Esophagus (tissue), 2 donors: ENCODE measurements around the gene FAM174A. TPM values are rescaled to one million over a fixed set of nuclear protein-coding genes. Genes with fewer than 3 reads are reported as not detected.
A peak's percentile ranks its signal among the peaks of the same experiment; 100 is the strongest.

Source experiments
- H3K27ac ChIP-seq, 2 donors: one replicate each; pipeline ENCODE4 v1.5.1; 2013; ENCODE audit warnings: low read depth in 2 of 2, mild to moderate bottlenecking in 2 of 2, inconsistent platforms in 1 of 2, low read length in 1 of 2, moderate library complexity in 1 of 2
- H3K27me3 ChIP-seq, 2 donors: one replicate each; pipeline ENCODE4 v1.6.1; 2013; ENCODE audit warnings: low read length in 2 of 2, control low read depth in 1 of 2, mild to moderate bottlenecking in 1 of 2; ENCODE audit not compliant: insufficient read depth in 2 of 2, control insufficient read depth in 1 of 2
- H3K36me3 ChIP-seq, 2 donors: one replicate each; pipeline ENCODE4 v1.6.1; 2013; ENCODE audit warnings: low read length in 1 of 2; ENCODE audit not compliant: control insufficient read depth in 2 of 2, insufficient read depth in 2 of 2
- H3K4me1 ChIP-seq, 2 donors: one replicate each; pipeline ENCODE4 v1.6.1; 2013; ENCODE audit warnings: low read length in 1 of 2; ENCODE audit not compliant: control insufficient read depth in 2 of 2, insufficient read depth in 2 of 2
- H3K4me3 ChIP-seq, 2 donors: one replicate each; pipeline ENCODE4 v1.5.1; 2013; ENCODE audit warnings: low read length in 2 of 2, mild to moderate bottlenecking in 2 of 2, low read depth in 1 of 2, moderate library complexity in 1 of 2
- H3K9me3 ChIP-seq, 2 donors: one replicate each; pipeline ENCODE4 v1.6.1; 2013; ENCODE audit warnings: mild to moderate bottlenecking in 2 of 2, low read depth in 1 of 2, low read length in 1 of 2, moderate library complexity in 1 of 2; ENCODE audit not compliant: control insufficient read depth in 2 of 2, insufficient read depth in 1 of 2
- WGBS, 2 donors: extraction: QIAGEN DNeasy Blood & Tissue Kit; methylation state at CpG; one replicate each; pipeline ENCODE4 v1.1.7; 2013; 5-methylcytosine and 5-hydroxymethylcytosine counted together
- polyA plus RNA-seq, 2 donors: library from polyadenylated mRNA; stranded (reverse); fragments of 200-250 nt; gene quantifications; one replicate each; pipeline ENCODE4 v1.2.3, GENCODE V29; 2013
- donor health status: healthy with polysubstance abuse.
- donor health status: Bipolar disorder and iron deficiency.

FAM174A gene
- polyA plus RNA-seq, 2 donors, result 8.6 to 35.7 TPM

DNA sequence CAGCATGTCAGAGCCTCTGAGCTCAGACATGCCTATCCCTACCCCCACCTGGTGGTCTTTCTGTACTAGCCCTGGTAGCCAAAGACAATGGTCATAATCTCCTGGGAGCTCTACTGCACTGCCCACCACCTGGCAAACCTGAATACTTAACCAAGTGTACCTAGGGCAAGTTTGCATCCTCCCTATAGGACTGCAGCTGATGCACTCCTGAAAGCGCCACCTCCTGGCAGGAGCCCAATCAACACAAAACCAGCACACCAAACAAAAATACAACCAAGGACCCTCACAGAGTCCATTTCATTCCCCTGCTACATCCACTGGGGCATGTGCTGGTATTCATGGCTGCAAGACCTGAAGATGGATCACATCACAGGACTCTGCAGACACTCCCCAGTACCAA is 14.8 kb upstream of the FAM174A start:
- Histone ChIP-seq H3K27ac (no peak overlapping the region), H3K27me3 (no peaks in the 10 kb centered on the region), H3K9me3 (no peaks in the 10 kb centered on the region), H3K36me3 (no peaks in the 10 kb centered on the region), H3K4me3 (no peak overlapping the region), H3K4me1 (peaks cover 4 to 10% of the 10 kb centered on the region in 2 donors)
- 67 to 83% methylated on average over 1 of the region's 1 CpG for WGBS, 2 donors

DNA sequence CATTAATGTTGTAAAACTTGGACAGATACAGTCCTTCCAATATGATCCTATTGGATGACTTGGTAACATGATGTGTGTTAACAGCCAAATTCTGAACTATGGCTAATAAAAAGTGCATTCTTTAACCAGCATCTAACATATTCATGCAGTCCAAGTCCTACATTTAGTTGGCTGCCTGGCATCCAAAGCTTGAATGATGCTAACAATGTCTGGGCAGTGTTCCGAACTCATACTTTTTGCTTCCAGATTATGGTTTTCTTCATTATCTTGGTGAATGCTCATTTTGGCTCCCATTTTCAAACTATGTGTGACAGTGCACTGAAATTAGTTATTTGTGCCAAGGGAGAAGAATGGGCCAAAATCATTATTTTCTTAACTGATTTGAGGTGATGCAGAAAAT is 2.8 kb downstream of the FAM174A start:
- no peaks in the 10 kb centered on the region for H3K9me3 ChIP-seq
- no peak overlapping the region for H3K4me3 ChIP-seq
- H3K36me3 ChIP-seq, result no peaks in the 10 kb centered on the region
- no peaks in the 10 kb centered on the region for H3K27me3 ChIP-seq
- WGBS, 2 donors, result 60 to 81% methylated on average over 1 of the region's 1 CpG
- no peak overlapping the region for H3K27ac ChIP-seq
- peaks cover 0 to 3% of the 10 kb centered on the region in 2 donors for H3K4me1 ChIP-seq

DNA sequence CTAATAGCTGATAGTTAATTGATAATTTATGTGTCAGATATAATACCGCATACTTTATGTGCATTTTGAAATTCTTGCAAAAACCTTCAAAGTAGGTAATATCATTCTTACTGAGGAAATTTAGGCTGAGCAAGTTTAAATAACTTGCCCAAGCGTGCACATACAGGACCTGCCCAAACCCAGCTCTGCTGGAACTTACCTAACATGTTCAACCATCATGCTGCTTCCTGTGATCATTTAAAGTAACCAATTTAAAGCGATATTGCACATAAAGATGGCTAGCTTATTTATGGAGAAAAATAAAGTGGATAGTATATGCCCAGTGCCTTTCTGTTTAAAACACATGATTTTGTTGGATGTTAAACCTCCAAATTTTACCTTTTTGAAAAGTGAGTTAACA is 4.3 kb downstream of the FAM174A start:
- Histone ChIP-seq H3K36me3 (no peaks in the 10 kb centered on the region), H3K4me1 (peaks cover 0 to 3% of the 10 kb centered on the region in 2 donors), H3K4me3 (no peak overlapping the region), H3K27me3 (no peaks in the 10 kb centered on the region), H3K27ac (no peak overlapping the region), H3K9me3 (no peaks in the 10 kb centered on the region)
- 56 to 69% methylated on average over 3 of the region's 3 CpGs for WGBS, 2 donors

DNA sequence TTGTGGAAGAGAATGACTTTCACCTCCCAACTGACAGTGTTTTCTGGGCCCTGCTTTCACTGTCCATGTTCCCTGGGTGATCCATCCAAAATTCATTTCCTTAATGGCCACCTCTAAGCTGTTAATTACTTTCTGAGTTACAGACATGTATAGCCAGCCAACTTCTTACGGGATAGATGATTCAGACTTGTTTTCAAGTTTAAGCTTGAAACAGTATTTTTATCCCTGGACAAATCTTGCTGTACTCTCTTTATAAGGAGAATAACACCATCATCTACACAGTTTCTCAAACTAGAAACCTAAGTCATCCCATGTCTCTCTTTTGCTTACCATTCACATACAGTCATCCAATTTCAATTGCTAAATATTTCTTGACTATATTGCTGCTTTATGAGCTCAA is 6.9 kb downstream of the FAM174A start:
- Histone ChIP-seq H3K4me3 (no peak overlapping the region), H3K27me3 (no peaks in the 10 kb centered on the region), H3K27ac (peak overlapping the region in 1 of 2 donors; percentile 5), H3K36me3 (no peaks in the 10 kb centered on the region), H3K9me3 (no peaks in the 10 kb centered on the region), H3K4me1 (peaks cover 0 to 3% of the 10 kb centered on the region in 2 donors)
- WGBS, 2 donors, result 37 to 75% methylated on average over 1 of the region's 1 CpG

DNA sequence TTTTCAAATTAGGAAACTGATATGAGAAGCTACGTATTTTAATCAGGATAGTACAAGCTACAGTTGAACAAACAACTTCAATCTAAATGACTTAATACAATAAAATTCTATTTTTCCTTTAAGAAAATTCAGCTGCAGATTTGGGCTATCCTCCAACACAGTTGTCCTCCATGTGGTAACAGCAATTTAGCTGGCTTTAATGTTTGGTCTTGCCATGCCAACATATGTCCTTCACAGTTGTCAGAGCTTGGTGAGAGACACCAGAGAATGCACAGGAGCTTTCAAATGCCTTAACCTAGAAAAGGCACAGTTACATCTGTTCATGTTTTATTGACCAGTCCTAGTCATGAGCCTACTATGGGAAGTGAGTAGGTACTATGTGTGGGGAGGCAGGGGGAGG is 10.8 kb downstream of the FAM174A start:
- Histone ChIP-seq H3K9me3 (no peaks in the 10 kb centered on the region), H3K4me1 (no peaks in the 10 kb centered on the region), H3K27ac (no peak overlapping the region), H3K36me3 (no peaks in the 10 kb centered on the region), H3K4me3 (no peak overlapping the region), H3K27me3 (no peaks in the 10 kb centered on the region)
- WGBS, 2 donors, result 94 to 96% methylated on average over 1 of the region's 1 CpG

DNA sequence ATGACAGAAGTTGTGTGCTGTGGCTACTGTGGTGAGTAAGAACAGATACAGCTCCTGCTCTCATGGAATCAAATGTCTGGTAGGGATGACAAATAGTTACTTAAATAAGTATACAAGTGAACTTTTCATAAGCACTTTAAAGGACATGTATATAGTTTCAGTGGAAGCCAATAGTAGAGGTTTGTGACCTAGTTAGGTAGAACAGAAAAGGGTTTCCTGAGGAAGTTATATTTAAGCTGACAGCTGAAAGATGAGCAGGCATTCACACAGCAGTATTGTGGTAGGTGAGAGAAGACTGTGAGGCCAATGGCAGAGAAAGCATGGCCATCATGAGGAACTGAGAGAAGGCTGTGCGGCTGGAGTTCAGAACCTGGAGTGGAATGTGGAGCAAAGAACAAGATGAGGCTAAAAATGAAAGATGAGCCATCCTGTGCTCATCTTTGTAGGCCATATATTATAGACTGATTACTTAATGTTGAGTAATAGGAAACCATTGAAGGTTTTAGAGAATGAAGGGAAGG is 15.4 kb downstream of the FAM174A start:
- H3K4me1 ChIP-seq, result no peaks in the 10 kb centered on the region
- no peaks in the 10 kb centered on the region for H3K36me3 ChIP-seq
- 93 to 100% methylated on average over 1 of the region's 1 CpG for WGBS, 2 donors

DNA sequence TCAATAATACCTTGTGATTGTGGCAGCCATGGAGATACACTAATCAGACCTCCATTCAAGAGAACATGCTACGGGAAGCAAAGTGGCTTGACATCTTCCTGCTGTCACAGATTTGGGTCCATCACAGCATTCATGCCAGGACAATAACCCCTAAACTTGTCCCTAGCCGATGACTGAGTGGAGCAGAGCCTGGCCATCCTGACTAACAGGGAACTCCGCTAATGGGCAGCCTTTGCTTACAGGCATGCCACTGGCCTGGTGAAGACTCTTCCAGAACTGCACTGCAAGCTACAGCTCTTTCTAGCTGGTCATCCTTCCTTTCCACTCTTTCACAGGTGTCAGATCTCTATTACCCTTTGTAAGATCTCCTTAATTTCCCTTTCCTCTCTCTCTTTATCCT is 16.0 kb downstream of the FAM174A start:
- no peak overlapping the region for H3K27ac ChIP-seq
- no peaks in the 10 kb centered on the region for H3K9me3 ChIP-seq
- WGBS, 2 donors, result 93 to 98% methylated on average over 3 of the region's 3 CpGs
- H3K36me3 ChIP-seq, result no peaks in the 10 kb centered on the region
- H3K4me3 ChIP-seq, result no peak overlapping the region
- H3K27me3 ChIP-seq, result no peaks in the 10 kb centered on the region
- no peaks in the 10 kb centered on the region for H3K4me1 ChIP-seq

More for the DNA sequence above, 15.4 kb downstream of the FAM174A start:
- no peak overlapping the region for H3K27ac ChIP-seq
- no peaks in the 10 kb centered on the region for H3K9me3 ChIP-seq
- H3K4me3 ChIP-seq, result no peak overlapping the region
- no peaks in the 10 kb centered on the region for H3K27me3 ChIP-seq

DNA sequence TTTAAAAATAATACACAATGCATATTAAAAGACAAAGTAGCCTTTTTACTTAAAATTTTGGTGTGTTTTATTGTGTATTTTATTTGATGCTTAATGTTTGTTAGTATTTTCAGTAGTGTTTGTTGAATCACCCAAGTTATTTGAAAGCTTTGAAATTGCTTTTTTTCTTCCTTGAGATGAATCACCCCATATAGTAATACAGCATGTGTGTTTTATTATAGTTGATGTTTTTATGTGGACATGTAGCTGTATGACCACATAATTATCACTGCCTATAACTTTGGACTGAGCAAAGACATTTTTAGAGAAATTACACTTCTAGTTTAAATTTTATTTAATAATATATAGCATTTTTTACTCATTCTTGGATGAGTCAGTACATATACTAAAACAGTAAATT is 18.0 kb downstream of the FAM174A start:
- no peaks in the 10 kb centered on the region for H3K36me3 ChIP-seq
- no peaks in the 10 kb centered on the region for H3K27me3 ChIP-seq
- H3K9me3 ChIP-seq, result no peaks in the 10 kb centered on the region
- H3K4me1 ChIP-seq, result no peaks in the 10 kb centered on the region
- H3K27ac ChIP-seq, result no peak overlapping the region
- H3K4me3 ChIP-seq, result no peak overlapping the region

DNA sequence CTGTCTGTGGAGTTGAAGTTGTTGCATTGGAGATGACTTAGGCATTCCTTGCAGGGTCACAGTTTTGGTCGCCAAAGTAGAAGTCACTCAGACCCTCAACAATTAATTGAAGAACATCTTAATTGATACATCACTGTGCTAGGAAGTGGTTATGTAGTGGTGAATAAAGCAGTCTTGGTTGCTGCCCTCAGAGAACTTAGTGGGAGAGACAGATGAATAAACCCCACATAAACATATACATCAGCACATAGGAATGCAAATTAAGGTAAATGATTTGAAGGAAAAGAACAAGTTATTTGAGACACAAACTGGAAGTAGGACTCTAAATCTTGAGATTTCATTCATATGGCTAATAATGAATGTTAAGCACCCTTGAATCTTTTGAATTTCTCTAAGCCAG is 25.7 kb downstream of the FAM174A start:
- Histone ChIP-seq H3K4me1 (no peaks in the 10 kb centered on the region), H3K27me3 (no peaks in the 10 kb centered on the region), H3K4me3 (no peak overlapping the region), H3K27ac (no peak overlapping the region), H3K36me3 (no peaks in the 10 kb centered on the region), H3K9me3 (no peaks in the 10 kb centered on the region)
- 92 to 100% methylated on average over 1 of the region's 1 CpG for WGBS, 2 donors

DNA sequence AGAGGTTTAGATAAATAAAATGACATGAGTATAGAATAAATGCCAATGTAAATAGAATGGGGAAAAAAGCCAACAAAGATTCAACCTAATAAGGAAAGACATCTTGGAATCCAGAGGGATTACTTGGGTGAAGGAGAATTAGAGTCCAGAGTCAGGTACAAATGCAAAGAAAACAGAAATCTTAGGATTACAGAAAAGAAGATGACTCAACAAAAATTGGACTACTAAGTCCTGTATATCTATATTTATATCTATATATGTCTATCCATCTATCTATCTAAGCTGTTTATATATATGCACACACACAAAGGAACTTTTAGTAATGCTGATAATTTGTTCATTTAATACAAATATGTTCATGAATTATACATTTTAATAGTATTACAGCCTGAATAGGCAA is 27.6 kb downstream of the FAM174A start:
- no peaks in the 10 kb centered on the region for H3K36me3 ChIP-seq
- no peak overlapping the region for H3K4me3 ChIP-seq
- no peaks in the 10 kb centered on the region for H3K4me1 ChIP-seq
- H3K9me3 ChIP-seq, result no peaks in the 10 kb centered on the region
- H3K27me3 ChIP-seq, result no peaks in the 10 kb centered on the region
- no peak overlapping the region for H3K27ac ChIP-seq
